Pulmonary artery endothelial cell (primary cell): ENCODE results near the gene CRYGC. TPM values are rescaled to one million over a fixed set of nuclear protein-coding genes. Genes with fewer than 3 reads are reported as not detected.
"Not testable (repeated sequence)": the region's sequence is repeated elsewhere in the genome, so short reads cannot be mapped to it uniquely, and the experiment has no call there.

Source experiments
- DNase-seq: peaks from one replicate; pipeline ENCODE4 v3.0.0-alpha.2; 2011; ENCODE audit warnings: low read depth, low spot score
- total RNA-seq: library from RNA; depleted of rRNA; stranded (reverse); fragments of >200 nt; gene quantifications from 2 replicates; pipeline ENCODE4 v1.2.3, GENCODE V29; 2014

CRYGC gene
- total RNA-seq, 1 donor from 2014 or later = not detected

- not testable (repeated sequence) for DNase-seq
Measured at GRCh38 chr2:208138334-208138733, 8.7 kb upstream of the CRYGC start.

- no peak for DNase-seq
Measured at GRCh38 chr2:208136716-208137094, 7.1 kb upstream of the CRYGC start.

GRCh38 chr2:208135794-208136715 is 6.4 kb upstream of the CRYGC start:
- DNase-seq = no peak

DNA sequence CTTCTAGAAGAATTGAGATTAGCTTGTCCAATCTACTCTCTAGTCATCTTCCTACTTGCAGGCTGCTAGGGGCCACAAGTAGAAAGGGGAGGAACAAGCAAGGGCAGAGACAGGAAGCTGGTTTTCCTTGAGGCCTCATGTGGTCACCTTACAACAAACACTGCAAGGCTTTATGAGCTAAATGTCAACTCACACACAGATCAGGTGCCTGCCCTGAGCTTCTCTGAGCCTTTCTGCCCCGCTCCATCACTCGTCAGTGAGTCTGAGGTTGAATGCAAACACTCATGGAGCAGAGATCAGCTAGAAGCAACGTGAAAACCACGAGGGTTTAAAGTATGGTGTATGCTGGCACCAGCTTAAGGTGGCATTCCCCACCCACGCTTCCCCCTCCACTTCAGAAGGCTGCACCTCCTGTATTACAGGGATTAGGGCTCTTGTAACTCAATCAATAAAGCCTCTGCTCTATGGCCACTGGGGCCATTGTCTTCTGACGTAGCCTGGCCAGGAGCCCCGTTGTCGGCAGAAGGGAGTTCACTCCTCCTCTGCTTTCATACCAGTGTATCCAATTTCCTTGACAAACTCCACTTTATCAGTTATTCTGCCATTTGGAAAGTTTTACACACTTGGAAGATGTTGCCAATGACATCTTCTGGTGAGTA is 5.4 kb upstream of the CRYGC start:
- no peak for DNase-seq

DNA sequence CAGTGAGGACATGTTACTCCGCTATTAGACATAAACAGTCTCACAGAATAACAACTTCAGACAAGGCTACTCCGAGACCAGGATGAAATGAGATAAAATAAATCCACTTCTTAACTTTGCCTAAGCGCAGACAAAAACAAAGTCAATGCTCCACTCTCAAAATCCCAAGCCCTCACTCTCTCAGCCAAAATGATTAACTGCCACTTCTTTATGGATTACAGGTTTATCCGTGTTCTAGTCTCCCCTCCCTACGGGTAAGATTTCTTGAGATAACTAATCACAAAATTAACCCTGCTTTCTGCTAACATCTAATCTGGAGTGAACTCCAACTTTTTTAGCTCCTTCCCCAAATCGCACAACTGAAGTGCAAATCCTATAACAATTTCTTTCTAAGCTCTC is 1.1 kb upstream of the CRYGC start:
- no peak for DNase-seq

DNA sequence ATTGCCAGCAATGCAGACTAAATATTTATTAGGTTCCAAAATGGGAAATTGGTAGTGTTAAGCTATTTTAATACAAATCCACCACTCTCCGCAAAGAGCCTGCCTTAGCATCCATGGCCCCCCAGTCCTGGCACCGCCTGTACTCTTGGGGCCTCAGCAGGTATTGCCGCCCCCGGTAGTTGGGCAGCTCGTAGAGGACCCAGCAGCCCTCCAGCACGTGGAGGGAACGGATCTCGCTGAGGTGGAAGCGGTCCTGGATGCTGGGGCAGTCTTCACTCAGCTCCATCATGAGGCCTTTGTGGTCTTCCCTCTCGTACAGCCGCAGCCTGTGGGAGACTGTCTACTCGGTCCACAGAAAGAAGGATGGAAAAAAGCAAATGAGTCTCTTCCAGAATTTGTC is 1.5 kb downstream of the CRYGC start:
- DNase-seq = no peak

GRCh38 chr2:208127090-208127489 is 2.5 kb downstream of the CRYGC start:
- DNase-seq = no peak

DNA sequence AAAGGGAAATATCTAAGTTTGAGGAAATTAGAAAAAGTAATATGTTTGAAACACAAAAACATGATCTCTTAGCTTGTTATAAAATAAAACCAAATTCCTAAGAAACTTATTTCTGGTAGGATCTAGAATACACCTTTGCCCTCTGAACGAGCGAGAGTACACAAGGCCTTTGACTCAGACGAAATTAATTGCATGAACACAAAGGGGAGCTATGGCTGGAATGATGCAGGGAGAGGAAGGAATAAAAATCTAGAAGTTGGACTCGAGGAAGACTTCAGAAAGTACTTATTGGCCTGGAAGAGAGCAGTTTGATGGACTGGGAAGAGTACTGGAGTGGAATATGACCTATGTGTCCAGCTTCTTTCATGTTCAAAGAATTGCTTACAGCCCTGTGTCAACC is 4.4 kb downstream of the CRYGC start:
- no peak for DNase-seq

GRCh38 chr2:208124013-208124715 is 5.5 kb downstream of the CRYGC start, which contains the start of gene CRYGD:
TSS of gene CRYGD (minus strand) at chr2:208124524. CDS start at chr2:208124473, 51 bp downstream.
- not testable (repeated sequence) for DNase-seq

DNA sequence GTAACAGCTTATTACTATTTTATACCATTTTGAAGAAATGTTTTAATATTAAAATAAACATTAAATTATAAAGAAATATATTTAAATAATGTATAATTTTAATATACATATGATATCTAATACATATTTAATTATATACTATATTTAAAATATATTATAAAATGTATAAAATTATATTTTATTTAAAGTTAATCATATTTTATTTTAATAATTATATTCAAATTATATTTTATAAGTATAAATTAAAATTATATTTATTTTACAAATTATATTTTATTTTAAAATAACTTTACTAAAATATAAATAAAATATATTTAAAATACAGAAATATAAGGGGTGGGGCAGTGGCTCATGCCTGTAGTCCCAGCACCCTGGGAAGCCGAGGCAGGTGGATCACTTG is 7.4 kb downstream of the CRYGC start:
- no peak for DNase-seq

GRCh38 chr2:208118918-208119317 is 10.7 kb downstream of the CRYGC start:
- no peak for DNase-seq

DNA sequence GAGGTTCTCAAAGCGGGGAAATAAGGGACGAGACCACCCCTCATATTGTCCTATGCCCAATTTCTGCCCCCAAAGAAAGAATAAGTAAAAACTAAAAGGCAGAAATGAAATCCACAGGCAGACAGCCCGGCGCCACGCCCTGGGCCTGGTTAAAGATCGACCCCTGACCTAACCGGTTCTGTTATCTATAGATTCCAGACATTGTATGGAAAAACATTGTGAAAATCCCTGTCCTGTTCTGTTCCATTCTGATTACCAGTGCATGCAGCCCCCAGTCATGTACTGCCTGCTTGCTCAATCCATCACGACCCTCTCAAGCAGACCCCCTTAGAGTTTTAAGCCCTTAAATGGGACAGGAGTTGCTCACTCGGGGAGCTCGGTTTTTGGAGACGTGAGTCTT is 12.2 kb downstream of the CRYGC start:
- DNase-seq = not testable (repeated sequence)

DNA sequence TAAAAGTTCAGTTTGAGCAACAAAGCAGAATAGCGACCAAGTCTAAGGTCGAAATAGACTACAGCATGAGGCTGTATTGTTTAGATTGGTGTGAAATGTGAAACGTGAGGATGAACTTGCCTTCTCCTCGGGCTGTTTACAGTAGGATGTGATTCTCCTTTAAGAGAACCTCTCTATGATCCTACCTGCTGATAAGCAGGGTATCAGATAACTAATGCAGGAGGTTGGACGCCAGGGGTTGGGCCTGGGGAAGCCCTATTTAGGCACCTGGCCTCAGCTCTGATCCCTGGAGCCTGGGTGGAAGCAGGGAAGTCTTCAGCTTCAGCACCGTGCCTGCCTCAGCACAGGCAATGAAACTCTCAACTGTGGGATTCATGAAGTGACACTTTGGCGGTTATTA is 16.7 kb downstream of the CRYGC start:
- no peak for DNase-seq

- DNase-seq = not testable (repeated sequence)
Measured at GRCh38 chr2:208112273-208112745, 17.3 kb downstream of the CRYGC start.

GRCh38 chr2:208103616-208104015 is 26.0 kb downstream of the CRYGC start:
- DNase-seq = no peak

DNA sequence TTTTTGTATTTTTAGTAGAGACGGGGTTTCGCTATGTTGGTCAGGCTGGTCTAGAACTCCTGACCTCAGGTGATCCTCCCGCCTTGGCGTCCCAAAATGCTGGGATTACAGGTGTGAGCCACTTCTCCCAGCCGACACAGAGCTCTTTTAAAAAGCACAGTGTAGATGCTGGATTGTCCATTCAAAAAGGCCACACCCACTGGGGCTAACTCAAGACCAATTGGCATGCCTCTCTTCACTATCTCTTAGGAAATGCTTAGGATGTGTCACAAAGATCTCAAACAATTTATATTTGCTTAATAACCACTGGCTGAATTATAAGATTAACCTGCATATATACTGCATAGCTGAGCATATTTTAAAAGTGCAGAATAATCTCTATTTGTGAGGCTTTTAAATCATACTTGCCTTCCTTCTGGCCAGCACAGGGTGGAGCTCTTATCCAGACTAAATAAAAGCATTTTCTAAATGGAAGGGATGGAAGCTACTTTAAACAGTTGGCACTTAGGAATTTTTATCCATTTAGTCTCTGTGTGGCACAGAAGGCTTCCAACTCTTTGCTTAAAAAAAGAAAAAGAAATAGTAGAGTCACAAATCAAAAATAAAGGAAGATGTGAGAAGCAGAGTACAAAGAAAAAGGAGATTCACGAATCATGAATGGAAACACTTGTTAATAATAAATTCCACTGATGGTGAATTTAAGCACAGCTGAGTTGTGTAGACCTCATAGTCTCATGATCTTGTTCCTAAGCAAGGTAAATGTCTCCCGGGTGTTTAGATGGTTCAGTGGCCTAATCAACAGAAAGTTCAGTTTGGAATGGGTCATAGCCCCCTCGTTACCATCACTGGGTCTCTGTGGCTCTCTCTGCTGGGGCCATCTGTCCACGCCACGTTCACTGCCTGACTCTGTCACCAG is 27.7 kb downstream of the CRYGC start:
- DNase-seq = no peak

DNA sequence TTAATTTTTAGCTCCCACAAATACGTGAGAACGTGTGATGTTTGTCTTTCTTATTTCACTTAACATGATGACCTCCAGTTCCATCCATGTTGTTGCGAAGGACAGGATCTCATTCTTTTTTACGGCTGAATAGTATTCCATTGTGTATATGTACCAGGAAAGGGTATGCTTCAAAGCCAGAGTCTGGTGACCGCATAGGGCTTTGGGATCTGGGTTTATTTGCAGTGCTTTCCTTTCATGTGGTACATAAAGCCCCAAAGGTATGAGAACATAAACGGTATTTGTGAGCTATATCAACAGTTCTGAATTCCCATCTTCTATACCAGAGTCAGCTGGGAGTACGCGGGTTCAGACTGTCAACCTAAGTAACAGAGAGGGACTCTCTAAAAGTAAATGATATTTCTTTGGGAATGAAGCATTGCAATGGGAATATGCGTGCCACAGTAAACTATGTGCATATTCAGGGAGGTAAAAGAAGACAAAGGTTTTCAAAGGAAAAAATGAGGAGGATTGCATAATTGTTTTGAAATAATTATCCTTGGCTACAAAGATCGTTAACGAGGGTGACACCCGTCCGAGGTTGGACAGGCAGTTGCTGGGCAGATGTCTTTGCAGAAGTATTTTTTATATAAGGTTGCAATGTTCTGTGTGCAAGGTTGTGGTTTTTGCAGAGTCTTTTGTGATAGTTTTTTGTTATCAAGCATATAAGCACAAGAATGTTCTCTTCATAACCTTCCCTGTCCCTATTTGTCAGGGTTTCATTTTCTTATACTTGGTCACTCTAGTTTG is 29.8 kb downstream of the CRYGC start:
- no peak for DNase-seq

- DNase-seq = not testable (repeated sequence)
Measured at GRCh38 chr2:208098701-208099100, 30.9 kb downstream of the CRYGC start.

DNA sequence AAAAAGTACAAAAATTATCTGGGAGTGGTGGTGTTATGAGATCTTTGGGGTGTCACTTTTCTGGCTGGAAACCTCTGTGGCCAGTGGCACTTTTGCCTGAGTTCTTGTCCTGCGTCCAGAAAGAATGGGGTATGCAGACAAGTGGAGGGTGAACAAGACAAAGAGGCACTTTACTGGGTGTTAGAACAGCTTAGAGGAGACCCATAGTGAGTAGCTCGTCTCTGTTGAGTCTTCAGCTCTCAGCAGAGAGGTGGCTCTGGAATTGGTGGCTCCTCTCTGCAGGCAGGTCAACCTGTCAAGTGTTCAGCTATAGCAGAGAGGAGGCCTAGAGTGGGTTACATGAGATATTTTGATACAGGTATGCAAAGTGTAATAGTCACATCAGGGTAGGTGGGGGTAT is 31.4 kb downstream of the CRYGC start:
- no peak for DNase-seq

DNA sequence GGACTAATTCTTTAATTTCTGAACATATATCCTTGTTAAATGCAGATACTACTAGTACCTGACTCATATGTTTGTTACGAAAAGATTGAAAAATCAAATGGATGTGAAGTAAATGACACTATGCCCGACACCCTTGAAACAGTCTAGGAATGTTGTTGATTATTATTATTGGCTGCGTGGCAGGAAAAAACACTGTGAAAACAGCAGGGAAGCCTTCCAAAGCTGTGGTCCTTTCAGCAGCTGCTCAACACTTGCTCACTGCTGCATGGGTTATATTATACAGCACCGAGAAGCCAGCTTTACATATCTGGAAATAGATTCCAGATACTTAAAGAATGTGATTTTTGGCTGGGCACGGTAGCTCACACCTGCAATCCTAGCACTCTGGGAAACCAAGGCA is 31.8 kb downstream of the CRYGC start:
- DNase-seq = no peak
